ENCODE results near the gene STPG2. TPM values are rescaled to one million over a fixed set of nuclear protein-coding genes. Genes with fewer than 3 reads are reported as not detected.

STPG2 gene
- total and polyA plus RNA-seq, 12 donors: 0.07 to 1.8 (median 0.61) TPM; not detected in 3

- intact Hi-C loops (cut with DNase I): no loop called here
- no peaks in the 10 kb centered on the region for H3K9me3 ChIP-seq (replicated peaks in 1 of 3)
- 65 to 94% (median 70%) methylated on average over 2 of the region's 2 CpGs for WGBS, 4 donors
Measured at GRCh38 chr4:97953171-97953941, 189.9 kb downstream of the STPG2 start.

GRCh38 chr4:97952763-97953162 lies 190.5 kb downstream of the STPG2 start:
- no peak overlapping the region for H3K4me3 ChIP-seq
- H3K9me3 ChIP-seq (replicated peaks in 1 of 3): no peaks in the 10 kb centered on the region
- WGBS, 4 donors: 74 to 86% (median 80%) methylated on average over 2 to 3 of the region's 3 CpGs
- DNase-seq: no peak
- no peak overlapping the region for H3K27ac ChIP-seq
- TF ChIP-seq CTCF (IDR thresholded peaks at IDR 0.05) (no peak), POLR2A (IDR thresholded peaks at IDR 0.05) (no peak)
- no peaks in the 10 kb centered on the region for H3K36me3 ChIP-seq (replicated peaks in 1 of 2)
- H3K4me1 ChIP-seq (replicated peaks in 1 of 2): no peaks in the 10 kb centered on the region
- intact Hi-C loops (cut with DNase I): no loop called here
- no peaks in the 10 kb centered on the region for H3K27me3 ChIP-seq

More at GRCh38 chr4:97953171-97953941, 189.9 kb downstream of the STPG2 start:
- Histone ChIP-seq H3K27ac (no peak overlapping the region), H3K27me3 (no peaks in the 10 kb centered on the region), H3K4me1 (replicated peaks in 1 of 2) (no peaks in the 10 kb centered on the region), H3K36me3 (replicated peaks in 1 of 2) (no peaks in the 10 kb centered on the region), H3K4me3 (no peak overlapping the region)
- no peak for DNase-seq
- TF ChIP-seq POLR2A (IDR thresholded peaks at IDR 0.05) (no peak), CTCF (IDR thresholded peaks at IDR 0.05) (no peak)

GRCh38 chr4:97950836-97951235 lies 192.4 kb downstream of the STPG2 start:
- no peaks in the 10 kb centered on the region for H3K9me3 ChIP-seq (replicated peaks in 1 of 3)
- TF ChIP-seq POLR2A (IDR thresholded peaks at IDR 0.05): no peak
- TF ChIP-seq CTCF (IDR thresholded peaks at IDR 0.05): no peak
- no peaks in the 10 kb centered on the region for H3K4me1 ChIP-seq (replicated peaks in 1 of 2)
- intact Hi-C loops (cut with DNase I): no loop called here
- H3K36me3 ChIP-seq (replicated peaks in 1 of 2): no peaks in the 10 kb centered on the region
- DNase-seq: no peak
- no peak overlapping the region for H3K27ac ChIP-seq
- H3K4me3 ChIP-seq: no peak overlapping the region
- no peaks in the 10 kb centered on the region for H3K27me3 ChIP-seq

GRCh38 chr4:97942951-97943350 lies 200.3 kb downstream of the STPG2 start:
- intact Hi-C loops (cut with DNase I): no loop called here
- DNase-seq: no peak
- TF ChIP-seq CTCF (IDR thresholded peaks at IDR 0.05) (no peak), POLR2A (IDR thresholded peaks at IDR 0.05) (no peak)
- Histone ChIP-seq H3K9me3 (replicated peaks in 1 of 3) (no peaks in the 10 kb centered on the region), H3K4me1 (replicated peaks in 1 of 2) (no peaks in the 10 kb centered on the region), H3K36me3 (replicated peaks in 1 of 2) (no peaks in the 10 kb centered on the region), H3K4me3 (no peak overlapping the region), H3K27ac (no peak overlapping the region), H3K27me3 (no peaks in the 10 kb centered on the region)
- 36 to 44% (median 37%) methylated on average over 1 of the region's 1 CpG for WGBS, 4 donors
